Suprapubic skin (tissue), 4 donors: ENCODE data around the gene LZIC.

Source experiments
- EP300 ChIP-seq: sonication (generic); formaldehyde crosslinking; IDR thresholded peaks from one replicate; pipeline ENCODE4 v1.6.1; 2017; ENCODE audit warnings: antibody characterized with exemption
- POLR2AphosphoS5 ChIP-seq, 3 donors: sonication (generic); formaldehyde crosslinking; IDR thresholded peaks; one replicate each; pipeline ENCODE4 v1.6.1; 2017; ENCODE audit warnings: antibody characterized with exemption in 3 of 3
- TF ChIP-seq, protein P1 (sequence below), 2 donors: fragments of 200-600 bp in 1 of 2; fragments of 450-650 bp in 1 of 2; sonication (generic) in 1 of 2; IDR thresholded peaks; one replicate each; pipeline ENCODE4 v1.5.1; 2016 to 2019; ENCODE audit warnings: antibody characterized with exemption in 2 of 2, mild to moderate bottlenecking in 1 of 2, moderate library complexity in 1 of 2

DNA sequence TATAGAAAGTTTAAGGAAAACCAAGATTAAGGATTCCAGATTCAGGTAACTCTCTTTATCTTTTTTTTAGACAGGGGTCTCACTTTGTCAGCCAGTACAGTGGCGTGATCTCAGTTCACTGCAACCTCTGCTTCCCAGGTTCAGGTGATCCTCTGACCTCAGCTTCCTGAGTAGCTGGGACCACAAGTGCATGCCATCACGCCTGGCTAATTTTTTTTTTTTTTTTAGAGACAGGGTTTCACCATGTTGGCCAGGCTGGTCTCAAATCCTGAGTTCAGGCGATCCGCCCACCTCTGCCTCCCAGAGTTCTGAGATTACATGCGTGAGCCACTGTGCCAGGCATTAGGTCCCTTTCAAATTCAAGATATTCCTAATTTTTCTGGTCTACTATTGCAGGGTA is 15.9 kb downstream of the LZIC start:
- TF ChIP-seq, protein P1, sequence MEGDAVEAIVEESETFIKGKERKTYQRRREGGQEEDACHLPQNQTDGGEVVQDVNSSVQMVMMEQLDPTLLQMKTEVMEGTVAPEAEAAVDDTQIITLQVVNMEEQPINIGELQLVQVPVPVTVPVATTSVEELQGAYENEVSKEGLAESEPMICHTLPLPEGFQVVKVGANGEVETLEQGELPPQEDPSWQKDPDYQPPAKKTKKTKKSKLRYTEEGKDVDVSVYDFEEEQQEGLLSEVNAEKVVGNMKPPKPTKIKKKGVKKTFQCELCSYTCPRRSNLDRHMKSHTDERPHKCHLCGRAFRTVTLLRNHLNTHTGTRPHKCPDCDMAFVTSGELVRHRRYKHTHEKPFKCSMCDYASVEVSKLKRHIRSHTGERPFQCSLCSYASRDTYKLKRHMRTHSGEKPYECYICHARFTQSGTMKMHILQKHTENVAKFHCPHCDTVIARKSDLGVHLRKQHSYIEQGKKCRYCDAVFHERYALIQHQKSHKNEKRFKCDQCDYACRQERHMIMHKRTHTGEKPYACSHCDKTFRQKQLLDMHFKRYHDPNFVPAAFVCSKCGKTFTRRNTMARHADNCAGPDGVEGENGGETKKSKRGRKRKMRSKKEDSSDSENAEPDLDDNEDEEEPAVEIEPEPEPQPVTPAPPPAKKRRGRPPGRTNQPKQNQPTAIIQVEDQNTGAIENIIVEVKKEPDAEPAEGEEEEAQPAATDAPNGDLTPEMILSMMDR (IDR thresholded peaks at IDR 0.05): no peak
- TF ChIP-seq EP300 (no peak), POLR2AphosphoS5 (IDR thresholded peaks at IDR 0.05) (no peak)
